A549 (cell line): ENCODE measurements around the gene HIPK1.

ENCODE experiments used
- POLR2A ChIP-seq: IDR thresholded peaks from 2 replicates; pipeline ENCODE4 v1.6.1; 2012; ENCODE audit warnings: mild to moderate bottlenecking, low read length
- TF ChIP-seq, protein P1 (sequence below): fragments of >200 bp; sonication (Bioruptor Twin); formaldehyde crosslinking; IDR thresholded peaks from 3 replicates; pipeline ENCODE4 v1.5.1; 2016

- TF ChIP-seq, protein P1, sequence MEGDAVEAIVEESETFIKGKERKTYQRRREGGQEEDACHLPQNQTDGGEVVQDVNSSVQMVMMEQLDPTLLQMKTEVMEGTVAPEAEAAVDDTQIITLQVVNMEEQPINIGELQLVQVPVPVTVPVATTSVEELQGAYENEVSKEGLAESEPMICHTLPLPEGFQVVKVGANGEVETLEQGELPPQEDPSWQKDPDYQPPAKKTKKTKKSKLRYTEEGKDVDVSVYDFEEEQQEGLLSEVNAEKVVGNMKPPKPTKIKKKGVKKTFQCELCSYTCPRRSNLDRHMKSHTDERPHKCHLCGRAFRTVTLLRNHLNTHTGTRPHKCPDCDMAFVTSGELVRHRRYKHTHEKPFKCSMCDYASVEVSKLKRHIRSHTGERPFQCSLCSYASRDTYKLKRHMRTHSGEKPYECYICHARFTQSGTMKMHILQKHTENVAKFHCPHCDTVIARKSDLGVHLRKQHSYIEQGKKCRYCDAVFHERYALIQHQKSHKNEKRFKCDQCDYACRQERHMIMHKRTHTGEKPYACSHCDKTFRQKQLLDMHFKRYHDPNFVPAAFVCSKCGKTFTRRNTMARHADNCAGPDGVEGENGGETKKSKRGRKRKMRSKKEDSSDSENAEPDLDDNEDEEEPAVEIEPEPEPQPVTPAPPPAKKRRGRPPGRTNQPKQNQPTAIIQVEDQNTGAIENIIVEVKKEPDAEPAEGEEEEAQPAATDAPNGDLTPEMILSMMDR: no peak
- TF ChIP-seq POLR2A: no peak
These were observed 22.6 kb downstream of the HIPK1 start for GRCh38 chr1:113951719-113952118.
